ENCODE data around the gene MYG1. TPM values are rescaled to one million over a fixed set of nuclear protein-coding genes. Genes with fewer than 3 reads are reported as not detected.

Gene MYG1
- total and polyA plus RNA-seq, 2 of the 4 experiments (the other 2 are of a cell fraction) = 49.8 to 63.7 TPM

GRCh38 chr12:53355121-53355520 lies 55.6 kb downstream of the MYG1 start:
- H2AK5ac ChIP-seq (ENCODE audit: low read depth, low read length) = no peak overlapping the region
- DNase-seq = no peak
- no TSS peak for BruUV-seq (replicated peaks)
- H2BK15ac ChIP-seq (ENCODE audit: low read depth, low read length) = no peak overlapping the region
- no peak overlapping the region for H2AK9ac ChIP-seq (replicated peaks; ENCODE audit: low read depth, low read length, poor library complexity)
- no peaks in the 10 kb centered on the region for H4K20me1 ChIP-seq (ENCODE audit: insufficient read depth, low read length)
- H3K36me3 ChIP-seq (ENCODE audit: control insufficient read depth, insufficient read depth, low read length) = no peaks in the 10 kb centered on the region
- TF ChIP-seq POLR2A (IDR thresholded peaks at IDR 0.05; ENCODE audit: low read depth, low read length) (no peak), BHLHE40 (IDR thresholded peaks at IDR 0.05; ENCODE audit: low read depth, low read length) (no peak)
- intact Hi-C loops (cut with micrococcal nuclease) (no loop called here), dilution Hi-C loops (cut with HindIII; ENCODE audit: low sequenced_read_pairs, unreplicated experiment) (no loop called here), in situ Hi-C loops (cut with MboI; ENCODE audit: low sequenced_read_pairs) (loop anchor here (5.0 kb wide), 1 partner anchor 62 kb away; no protein-coding TSS in a partner anchor)
- H3K4me1 ChIP-seq (ENCODE audit: control insufficient read depth, insufficient read depth, low read length) = no peaks in the 10 kb centered on the region
- H3K9me1 ChIP-seq (ENCODE audit: insufficient read depth, low read length) = no peaks in the 10 kb centered on the region
- no peaks in the 10 kb centered on the region for H3K9me3 ChIP-seq (ENCODE audit: control insufficient read depth, insufficient read depth, low read length)
- H3K27me3 ChIP-seq (ENCODE audit: control insufficient read depth, insufficient read depth, low read length) = no peaks in the 10 kb centered on the region
- H4K8ac ChIP-seq (ENCODE audit: low read depth in 2 of 2, low read length in 2 of 2) = no peak overlapping the region
- H3K9ac ChIP-seq (ENCODE audit: low read depth, low read length) = no peak overlapping the region
- no peak overlapping the region for H4K91ac ChIP-seq (ENCODE audit: insufficient read depth, low read depth, low read length)
- no peak overlapping the region for H3K4me2 ChIP-seq (ENCODE audit: low read depth, low read length)
- H3K4ac ChIP-seq (ENCODE audit: low read depth, low read length) = no peak overlapping the region
- no peak for ATAC-seq (ENCODE audit: low read depth)
- H2AFZ ChIP-seq (replicated peaks; ENCODE audit: low read length, poor library complexity) = no peak overlapping the region
- H3K18ac ChIP-seq (ENCODE audit: low read depth, low read length) = no peak overlapping the region
- no peak overlapping the region for H3K27ac ChIP-seq (ENCODE audit: insufficient read depth, low read length)
- no peak overlapping the region for H2BK5ac ChIP-seq (ENCODE audit: low read depth, low read length, poor library complexity, severe bottlenecking)
- no peak overlapping the region for H2BK20ac ChIP-seq (ENCODE audit: low read depth, low read length)
- no peak overlapping the region for H3K56ac ChIP-seq (ENCODE audit: extremely low read depth, insufficient read depth, low read length)
- H3K4me3 ChIP-seq (ENCODE audit: insufficient read depth, low read depth, low read length) = no peak overlapping the region
- ChIA-PET CTCF (interaction anchor here (0.6 to 4.1 kb wide), 2 partner anchors 57 to 67 kb away, joined by 3 to 40 read pairs; partner anchors contain the start of gene AMHR2), POLR2A (ENCODE audit: unreplicated experiment) (interaction anchor here (0.6 kb wide), 1 partner anchor 26 kb away, joined by 4 read pairs; no protein-coding TSS in a partner anchor)
- H3K14ac ChIP-seq (replicated peaks; ENCODE audit: low read depth, low read length) = no peak overlapping the region
- no peak overlapping the region for H3K23ac ChIP-seq (ENCODE audit: low read depth, low read length)
- H4K5ac ChIP-seq (ENCODE audit: low read depth, low read length) = no peak overlapping the region
- no peaks in the 10 kb centered on the region for H3K79me1 ChIP-seq (ENCODE audit: low read depth in 1 of 2, low read length in 2 of 2)
- H2BK120ac ChIP-seq (ENCODE audit: low read depth, low read length) = no peak overlapping the region
- 13% methylated on average over 1 of the region's 3 CpGs; no CpG with 5 or more reads in 1 of the 2 experiments for WGBS, 2 experiments (ENCODE audit: extremely low coverage in 2 of 2, insufficient read length in 1 of 2)

Other genes starting within 250 kb of the MYG1 start
- gene TNS2, start 249.6 kb upstream of the MYG1 start, total RNA-seq (2012; rRNA removed) = 10.4 and 10.6 TPM in 2 replicates
- 67.2 and 68.0 TPM in 2 replicates for gene TNS2, start 249.6 kb upstream of the MYG1 start, polyA plus RNA-seq (2012; rRNA removed)
- 21.7 and 25.6 TPM in 2 replicates for gene SPRYD3, start 220.3 kb upstream of the MYG1 start, total RNA-seq (2012; rRNA removed)
- 27.8 and 28.8 TPM in 2 replicates for gene SPRYD3, start 220.3 kb upstream of the MYG1 start, polyA plus RNA-seq (2012; rRNA removed)
- gene IGFBP6, start 202.0 kb upstream of the MYG1 start, total RNA-seq (2012; rRNA removed) = 124 and 140 TPM in 2 replicates
- gene IGFBP6, start 202.0 kb upstream of the MYG1 start, polyA plus RNA-seq (2012; rRNA removed) = 337 and 373 TPM in 2 replicates
- under 0.01 and 0.18 TPM in 2 replicates for gene SOAT2, start 196.2 kb upstream of the MYG1 start, total RNA-seq (2012; rRNA removed)
- 0.39 and 0.55 TPM in 2 replicates for gene SOAT2, start 196.2 kb upstream of the MYG1 start, polyA plus RNA-seq (2012; rRNA removed)
- gene ZNF740, start 119.0 kb upstream of the MYG1 start, total RNA-seq (2012; rRNA removed) = 11.7 and 13.1 TPM in 2 replicates
- gene ZNF740, start 119.0 kb upstream of the MYG1 start, polyA plus RNA-seq (2012; rRNA removed) = 7.0 and 14.0 TPM in 2 replicates
- 5.0 and 5.4 TPM in 2 replicates for gene CSAD, start 118.8 kb upstream of the MYG1 start, total RNA-seq (2012; rRNA removed)
- gene CSAD, start 118.8 kb upstream of the MYG1 start, polyA plus RNA-seq (2012; rRNA removed) = 39.8 and 45.6 TPM in 2 replicates
- under 0.01 and 0.18 TPM in 2 replicates for gene ITGB7, start 92.4 kb upstream of the MYG1 start, total RNA-seq (2012; rRNA removed)
- 0.44 and 0.60 TPM in 2 replicates for gene ITGB7, start 92.4 kb upstream of the MYG1 start, polyA plus RNA-seq (2012; rRNA removed)
- gene RARG, start 67.5 kb upstream of the MYG1 start, total RNA-seq (2012; rRNA removed) = 7.5 and 7.9 TPM in 2 replicates
- gene RARG, start 67.5 kb upstream of the MYG1 start, polyA plus RNA-seq (2012; rRNA removed) = 28.6 and 30.9 TPM in 2 replicates
- 5.6 and 6.5 TPM in 2 replicates for gene ESPL1, start 31.4 kb upstream of the MYG1 start, total RNA-seq (2012; rRNA removed)
- gene ESPL1, start 31.4 kb upstream of the MYG1 start, polyA plus RNA-seq (2012; rRNA removed) = 8.6 and 9.2 TPM in 2 replicates
- gene PFDN5, start 4.2 kb upstream of the MYG1 start, total RNA-seq (2012; rRNA removed) = 764 and 1,011 TPM in 2 replicates
- 1,210 and 1,338 TPM in 2 replicates for gene PFDN5, start 4.2 kb upstream of the MYG1 start, polyA plus RNA-seq (2012; rRNA removed)
- 37.5 and 44.6 TPM in 2 replicates for gene AAAS, start 21.9 kb downstream of the MYG1 start, total RNA-seq (2012; rRNA removed)
- gene AAAS, start 21.9 kb downstream of the MYG1 start, polyA plus RNA-seq (2012; rRNA removed) = 67.1 and 71.9 TPM in 2 replicates
- gene SP7, start 36.7 kb downstream of the MYG1 start, total RNA-seq (2012; rRNA removed) = not detected in 2 replicates
- gene SP7, start 36.7 kb downstream of the MYG1 start, polyA plus RNA-seq (2012; rRNA removed) = not detected in 2 replicates
- gene SP1, start 80.5 kb downstream of the MYG1 start, total RNA-seq (2012; rRNA removed) = 45.0 and 53.6 TPM in 2 replicates
- gene SP1, start 80.5 kb downstream of the MYG1 start, polyA plus RNA-seq (2012; rRNA removed) = 19.7 and 21.2 TPM in 2 replicates
- not detected in 2 replicates for gene AMHR2, start 124.2 kb downstream of the MYG1 start, total RNA-seq (2012; rRNA removed)
- not detected in 2 replicates for gene AMHR2, start 124.2 kb downstream of the MYG1 start, polyA plus RNA-seq (2012; rRNA removed)
- 25.5 and 31.4 TPM in 2 replicates for gene PRR13, start 142.0 kb downstream of the MYG1 start, total RNA-seq (2012; rRNA removed)
- gene PRR13, start 142.0 kb downstream of the MYG1 start, polyA plus RNA-seq (2012; rRNA removed) = 95.7 and 114 TPM in 2 replicates
- gene PCBP2, start 152.4 kb downstream of the MYG1 start, total RNA-seq (2012; rRNA removed) = 190 and 198 TPM in 2 replicates
- gene PCBP2, start 152.4 kb downstream of the MYG1 start, polyA plus RNA-seq (2012; rRNA removed) = 409 and 586 TPM in 2 replicates
- 20.6 and 29.0 TPM in 2 replicates for gene MAP3K12, start 199.8 kb downstream of the MYG1 start, total RNA-seq (2012; rRNA removed)
- gene MAP3K12, start 199.8 kb downstream of the MYG1 start, polyA plus RNA-seq (2012; rRNA removed) = 48.6 and 52.5 TPM in 2 replicates
- gene TARBP2, start 201.6 kb downstream of the MYG1 start, total RNA-seq (2012; rRNA removed) = 27.4 and 27.8 TPM in 2 replicates
- gene TARBP2, start 201.6 kb downstream of the MYG1 start, polyA plus RNA-seq (2012; rRNA removed) = 46.1 and 49.6 TPM in 2 replicates
- gene NPFF, start 207.8 kb downstream of the MYG1 start, total RNA-seq (2012; rRNA removed) = not detected in 2 replicates
- not detected in 2 replicates for gene NPFF, start 207.8 kb downstream of the MYG1 start, polyA plus RNA-seq (2012; rRNA removed)

All from IMR-90 (cell line).